ENCODE results near the gene NPPC. TPM values are rescaled to one million over a fixed set of nuclear protein-coding genes. Genes with fewer than 3 reads are reported as not detected.

Gene NPPC, protein sequence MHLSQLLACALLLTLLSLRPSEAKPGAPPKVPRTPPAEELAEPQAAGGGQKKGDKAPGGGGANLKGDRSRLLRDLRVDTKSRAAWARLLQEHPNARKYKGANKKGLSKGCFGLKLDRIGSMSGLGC
- total RNA-seq, result not detected in 2 replicates

DNA sequence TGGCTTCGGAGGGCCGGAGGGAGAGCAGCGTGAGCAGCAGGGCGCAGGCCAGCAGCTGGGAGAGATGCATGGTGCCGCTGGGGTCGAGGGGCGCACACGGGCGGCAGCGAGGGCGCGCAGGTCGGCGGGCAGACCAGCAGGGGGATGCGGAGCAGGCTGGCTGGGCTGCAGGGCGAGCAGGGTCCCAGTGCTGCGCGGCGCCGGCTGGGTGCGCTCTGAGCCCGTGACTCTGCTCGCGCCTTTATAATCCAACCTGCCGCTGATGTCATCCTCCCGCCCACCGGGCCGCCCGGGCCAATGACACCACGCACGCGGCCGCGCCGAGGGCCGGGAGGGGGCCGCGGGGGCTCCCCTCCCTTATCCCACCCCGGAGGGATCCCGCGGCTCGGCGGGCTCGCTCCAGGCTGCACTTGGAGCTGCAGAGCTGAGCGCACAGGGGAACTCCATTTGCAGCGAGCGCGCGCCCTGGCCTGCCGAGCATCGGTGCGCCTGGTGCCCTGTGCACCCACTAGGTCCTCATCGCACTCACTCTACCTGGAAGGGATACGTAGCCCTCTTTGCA lies at the start of gene NPPC:
TSS of gene NPPC (minus strand) at position 217 of the 562 bp plus-strand sequence. CDS start at position 70, 147 bp downstream.

GRCh38 chr2:231961349-231962166 lies 35.4 kb upstream of the NPPC start, which contains the start of gene DIS3L2:
Gene DIS3L2, plus strand, starts transcription at chr2:231961713. Its CDS starts 53,215 bp downstream, at chr2:232014928.

Small RNA genes lying within 50 kb of the gene (small RNA-seq; reads per million reads assigned to genes)
- gene MIR1471, result not detected

Other genes with a start within 250 kb of the NPPC start
- 652 and 743 TPM in 2 replicates for gene PTMA, start 217.9 kb downstream of the NPPC start, total RNA-seq
- 20.2 and 26.0 TPM in 2 replicates for gene PDE6D, start 145.1 kb downstream of the NPPC start, total RNA-seq
- 17.8 and 18.0 TPM in 2 replicates for gene COPS7B, start 140.0 kb downstream of the NPPC start, total RNA-seq
- gene DIS3L2, start 35.3 kb upstream of the NPPC start, total RNA-seq, result 21.3 and 38.1 TPM in 2 replicates

Data from subcutaneous preadipocyte (primary cell).